Measurements from ENCODE around the gene DUSP14. TPM values are rescaled to one million over a fixed set of nuclear protein-coding genes. Genes with fewer than 3 reads are reported as not detected.

Gene DUSP14
- total RNA-seq, 1 donor from 2014 or later, result 4.6 TPM

DNA sequence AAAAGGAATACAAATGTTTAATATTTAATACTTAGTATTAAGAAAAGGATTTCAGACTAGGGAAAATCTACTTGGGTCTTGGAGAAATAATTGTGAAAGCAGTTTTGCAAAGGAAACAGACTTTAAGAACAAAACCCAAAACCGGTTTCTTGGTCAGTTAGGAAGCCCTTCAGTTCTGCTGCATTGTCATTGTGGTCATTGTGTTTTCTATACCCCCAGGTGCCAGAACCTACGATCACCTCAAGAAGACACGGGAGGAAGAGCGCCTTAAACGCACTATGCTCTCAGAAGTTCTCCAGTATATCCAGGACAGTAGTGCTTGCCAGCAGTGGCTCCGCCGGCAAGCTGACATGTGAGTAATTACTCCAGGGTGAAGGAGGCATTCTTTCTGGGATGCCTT is 19.5 kb upstream of the DUSP14 start:
- Histone ChIP-seq H3K27ac (no peak overlapping the region), H3K4me3 (no peak overlapping the region), H3K4me1 (no peaks in the 10 kb centered on the region), H3K36me3 (peaks cover 66 to 90% of the 10 kb centered on the region in 2 donors), H3K9me3 (no peaks in the 10 kb centered on the region), H3K27me3 (no peaks in the 10 kb centered on the region)
- intact Hi-C loops (cut with DNase I), result no loop called here
- TF ChIP-seq, protein P1, sequence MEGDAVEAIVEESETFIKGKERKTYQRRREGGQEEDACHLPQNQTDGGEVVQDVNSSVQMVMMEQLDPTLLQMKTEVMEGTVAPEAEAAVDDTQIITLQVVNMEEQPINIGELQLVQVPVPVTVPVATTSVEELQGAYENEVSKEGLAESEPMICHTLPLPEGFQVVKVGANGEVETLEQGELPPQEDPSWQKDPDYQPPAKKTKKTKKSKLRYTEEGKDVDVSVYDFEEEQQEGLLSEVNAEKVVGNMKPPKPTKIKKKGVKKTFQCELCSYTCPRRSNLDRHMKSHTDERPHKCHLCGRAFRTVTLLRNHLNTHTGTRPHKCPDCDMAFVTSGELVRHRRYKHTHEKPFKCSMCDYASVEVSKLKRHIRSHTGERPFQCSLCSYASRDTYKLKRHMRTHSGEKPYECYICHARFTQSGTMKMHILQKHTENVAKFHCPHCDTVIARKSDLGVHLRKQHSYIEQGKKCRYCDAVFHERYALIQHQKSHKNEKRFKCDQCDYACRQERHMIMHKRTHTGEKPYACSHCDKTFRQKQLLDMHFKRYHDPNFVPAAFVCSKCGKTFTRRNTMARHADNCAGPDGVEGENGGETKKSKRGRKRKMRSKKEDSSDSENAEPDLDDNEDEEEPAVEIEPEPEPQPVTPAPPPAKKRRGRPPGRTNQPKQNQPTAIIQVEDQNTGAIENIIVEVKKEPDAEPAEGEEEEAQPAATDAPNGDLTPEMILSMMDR (IDR thresholded peaks at IDR 0.05), result no peak
- DNase-seq (ENCODE audit: low spot score in 2 of 2), result no peak

DNA sequence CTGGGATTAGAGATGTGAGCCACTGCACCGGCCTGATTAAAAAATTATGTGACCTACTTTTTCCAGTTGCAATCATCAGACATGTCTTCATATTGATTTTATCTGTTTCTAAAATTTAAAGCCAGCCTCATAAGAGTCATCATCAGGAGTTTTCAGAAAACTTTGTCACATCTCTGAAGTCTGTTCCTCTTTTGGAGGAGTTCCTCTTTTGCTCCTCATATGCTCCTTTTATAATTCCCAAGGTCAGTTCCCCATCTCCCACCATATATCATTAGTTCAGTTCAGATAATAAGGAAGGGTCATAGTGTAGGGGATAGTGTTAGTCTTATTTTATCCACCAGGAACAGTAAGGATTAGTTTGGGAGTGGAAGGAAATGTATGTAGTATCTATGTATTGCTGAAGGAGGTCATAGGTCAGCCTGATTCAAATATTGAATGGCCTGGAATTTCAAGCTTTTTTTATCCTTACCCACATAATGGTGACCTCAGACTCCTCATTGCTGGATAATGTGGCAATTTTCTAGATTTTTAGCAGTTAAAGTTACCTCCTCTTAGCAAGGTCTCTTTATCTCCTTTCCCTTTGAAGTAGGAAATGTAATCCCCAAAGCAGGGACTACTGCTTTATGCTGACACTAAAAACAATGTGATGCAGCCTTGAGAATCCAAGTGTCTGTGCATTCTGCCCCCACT is 13.8 kb upstream of the DUSP14 start:
- no peak overlapping the region for H3K4me3 ChIP-seq
- H3K9me3 ChIP-seq, result no peaks in the 10 kb centered on the region
- no peak overlapping the region for H3K27ac ChIP-seq
- H3K4me1 ChIP-seq, result no peaks in the 10 kb centered on the region
- intact Hi-C loops (cut with DNase I), result no loop called here
- H3K36me3 ChIP-seq, result peaks cover 61 to 80% of the 10 kb centered on the region in 2 donors
- no peaks in the 10 kb centered on the region for H3K27me3 ChIP-seq
- TF ChIP-seq, protein P1 (IDR thresholded peaks at IDR 0.05), result no peak
- DNase-seq (ENCODE audit: low spot score in 2 of 2), result no peak

DNA sequence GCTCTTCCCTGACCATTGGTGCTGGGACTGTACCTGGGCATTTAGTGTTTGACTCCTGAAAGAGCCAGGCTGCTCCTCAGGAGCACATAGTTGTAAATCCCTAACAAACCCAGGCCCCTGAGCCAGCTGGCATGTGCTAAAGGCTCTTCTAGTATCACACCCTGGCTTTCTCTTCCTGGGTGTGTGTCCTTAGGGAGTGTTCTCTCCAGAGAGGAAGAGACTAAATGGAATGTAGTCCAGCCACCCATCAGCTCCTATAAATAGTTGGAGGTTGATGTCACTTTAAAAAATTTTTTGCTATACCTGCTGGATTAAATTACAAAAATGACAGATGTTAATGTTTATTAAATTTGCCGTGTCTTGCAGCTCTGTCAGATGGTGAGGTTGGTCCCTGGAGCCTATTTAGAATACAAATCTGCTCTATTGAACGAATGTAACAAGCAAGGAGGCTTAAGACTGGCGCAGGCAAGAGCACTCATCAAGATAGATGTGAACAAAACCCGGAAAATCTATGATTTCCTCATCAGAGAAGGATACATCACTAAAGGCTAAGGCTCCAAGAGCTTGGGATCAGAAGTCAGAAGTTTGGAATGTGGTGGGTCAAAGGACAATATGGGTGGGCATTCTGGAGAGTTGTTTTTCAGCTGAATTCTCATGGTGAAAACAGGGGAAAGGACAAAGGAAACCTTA is 13.1 kb upstream of the DUSP14 start:
- no peak for DNase-seq (ENCODE audit: low spot score in 2 of 2)
- Histone ChIP-seq H3K27me3 (no peaks in the 10 kb centered on the region), H3K27ac (no peak overlapping the region), H3K36me3 (peaks cover 55 to 73% of the 10 kb centered on the region in 2 donors), H3K4me1 (no peaks in the 10 kb centered on the region), H3K4me3 (no peak overlapping the region), H3K9me3 (no peaks in the 10 kb centered on the region)
- intact Hi-C loops (cut with DNase I), result no loop called here
- TF ChIP-seq, protein P1 (IDR thresholded peaks at IDR 0.05), result no peak

DNA sequence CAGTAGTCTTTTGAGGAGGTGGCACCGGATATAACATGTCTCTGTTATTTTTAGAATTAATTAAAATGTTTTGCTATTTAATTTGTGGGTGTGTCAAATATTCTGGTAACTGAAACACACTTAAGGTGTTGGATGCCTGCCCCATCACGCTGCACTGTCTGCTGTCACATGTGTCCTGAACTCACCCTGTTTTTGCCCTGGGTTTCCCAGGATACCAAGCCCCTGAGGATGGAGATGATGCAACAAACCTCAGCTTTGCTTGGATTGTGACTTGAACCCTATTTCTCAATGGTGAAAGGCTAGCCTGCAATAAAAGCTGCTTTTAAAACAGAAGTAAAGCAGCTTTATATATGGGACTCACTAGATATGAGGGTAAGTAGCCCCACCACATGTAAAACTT is 11.5 kb upstream of the DUSP14 start:
- Histone ChIP-seq H3K4me3 (no peak overlapping the region), H3K9me3 (no peaks in the 10 kb centered on the region), H3K27me3 (no peaks in the 10 kb centered on the region), H3K36me3 (peaks cover 45 to 58% of the 10 kb centered on the region in 2 donors), H3K27ac (no peak overlapping the region), H3K4me1 (no peaks in the 10 kb centered on the region)
- TF ChIP-seq, protein P1 (IDR thresholded peaks at IDR 0.05), result no peak
- intact Hi-C loops (cut with DNase I), result no loop called here
- DNase-seq (ENCODE audit: low spot score in 2 of 2), result no peak

DNA sequence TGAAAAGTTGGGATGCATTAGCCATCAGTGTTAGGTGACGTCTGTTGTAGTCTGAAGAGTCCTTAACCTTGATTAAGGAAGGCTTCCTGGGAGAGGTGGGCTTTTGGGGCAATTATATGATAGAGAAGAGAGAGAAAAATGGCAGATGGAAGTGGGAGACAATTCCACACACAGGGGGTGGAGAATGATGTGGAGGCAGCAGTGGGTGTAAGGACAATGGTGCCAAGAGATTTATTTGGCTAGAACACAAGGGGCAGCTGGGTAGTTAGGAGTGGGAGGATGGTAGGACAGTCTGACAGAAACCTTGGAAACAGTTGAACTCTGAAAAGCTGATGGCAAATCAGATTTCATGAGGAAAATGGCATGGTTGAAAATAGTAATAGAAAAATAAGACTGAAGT is 10.7 kb upstream of the DUSP14 start:
- peaks cover 37 to 50% of the 10 kb centered on the region in 2 donors for H3K36me3 ChIP-seq
- intact Hi-C loops (cut with DNase I), result no loop called here

More for the DNA sequence above, 10.7 kb upstream of the DUSP14 start:
- H3K4me1 ChIP-seq, result no peaks in the 10 kb centered on the region
- no peak for DNase-seq (ENCODE audit: low spot score in 2 of 2)
- H3K4me3 ChIP-seq, result no peak overlapping the region
- no peaks in the 10 kb centered on the region for H3K9me3 ChIP-seq
- H3K27ac ChIP-seq, result no peak overlapping the region
- no peaks in the 10 kb centered on the region for H3K27me3 ChIP-seq
- TF ChIP-seq, protein P1 (IDR thresholded peaks at IDR 0.05), result no peak
